CD4-positive, alpha-beta T cell (primary cell): Measurements from ENCODE around the gene PODXL. TPM values are rescaled to one million over a fixed set of nuclear protein-coding genes. Genes with fewer than 3 reads are reported as not detected.

Experiments
- ATAC-seq: fragments of 200-7000 bp; cut with Tn5 transposase; one replicate; pipeline ENCODE4 v1.10.0; 2022; ENCODE audit warnings: mild to moderate bottlenecking; ENCODE audit not compliant: poor library complexity
- CTCF ChIA-PET: fragments of 350-600 bp; sonication (Branson Sonifier 250); formaldehyde crosslinking; loops from one replicate; lab custom pipeline; 2021; ENCODE audit warnings: antibody characterized with exemption, inconsistent platforms; lab: Charles Lee
- POLR2A ChIA-PET: fragments of 350-600 bp; sonication (Branson Sonifier 250); formaldehyde crosslinking; loops from one replicate; lab custom pipeline; 2021; ENCODE audit warnings: antibody characterized with exemption, inconsistent platforms; lab: Charles Lee
- DNase-seq, 14 experiments: peaks; one replicate each; pipeline ENCODE4 v3.0.0-alpha.2; 2013 to 2020; ENCODE audit warnings: mixed read lengths in 2 of 14
- H3K27ac ChIP-seq, 2 donors: one replicate each; pipeline versions ENCODE4 v1.5.1 to v1.7.0; 2013; ENCODE audit warnings: low read length in 2 of 2, low read depth in 1 of 2, mild to moderate bottlenecking in 1 of 2
- H3K27me3 ChIP-seq, 2 experiments: 1 replicate in 1 of 2; 2 replicates in 1 of 2; pipeline versions ENCODE4 v1.6.1 to v1.7.0; 2013; ENCODE audit warnings: low read length in 2 of 2, control low read depth in 1 of 2, mild to moderate bottlenecking in 1 of 2, moderate library complexity in 1 of 2; ENCODE audit not compliant: insufficient read depth in 2 of 2, control insufficient read depth in 1 of 2
- H3K36me3 ChIP-seq: one replicate; pipeline ENCODE4 v1.6.1; 2013; ENCODE audit warnings: low read length, control low read depth; ENCODE audit not compliant: insufficient read depth
- H3K4me1 ChIP-seq: one replicate; pipeline ENCODE4 v1.6.1; 2013; ENCODE audit warnings: low read length, control low read depth; ENCODE audit not compliant: insufficient read depth
- H3K4me3 ChIP-seq: one replicate; pipeline ENCODE4 v1.5.1; 2013; ENCODE audit warnings: mild to moderate bottlenecking, low read length, moderate library complexity
- H3K9me3 ChIP-seq, 2 experiments: 1 replicate in 1 of 2; 2 replicates in 1 of 2; pipeline versions ENCODE4 v1.6.1 to v1.7.0; 2013; ENCODE audit warnings: low read length in 2 of 2, mild to moderate bottlenecking in 2 of 2, control low read depth in 1 of 2, moderate library complexity in 1 of 2; ENCODE audit not compliant: control insufficient read depth in 1 of 2, insufficient read depth in 1 of 2
- H3K27ac Mint-ChIP-seq: one replicate; pipeline ENCODE4 v1.8.0; 2020; ENCODE audit warnings: mixed read lengths
- H3K27me3 Mint-ChIP-seq: one replicate; pipeline ENCODE4 v1.8.0; 2021; ENCODE audit warnings: mixed read lengths
- H3K36me3 Mint-ChIP-seq: one replicate; pipeline ENCODE4 v1.8.0; 2021; ENCODE audit warnings: low read depth, mixed read lengths
- H3K4me1 Mint-ChIP-seq: one replicate; pipeline ENCODE4 v1.8.0; 2021; ENCODE audit warnings: low read depth, mixed read lengths
- H3K4me3 Mint-ChIP-seq: one replicate; pipeline ENCODE4 v1.8.0; 2020; ENCODE audit warnings: mild to moderate bottlenecking, mixed read lengths
- H3K9me3 Mint-ChIP-seq: one replicate; pipeline ENCODE4 v1.8.0; 2020; ENCODE audit warnings: mixed read lengths
- CTCF ChIP-seq: fragments of 200-600 bp; IDR thresholded peaks from one replicate; pipeline ENCODE4 v1.8.0; 2022; ENCODE audit warnings: antibody characterized with exemption, mild to moderate bottlenecking
- intact Hi-C, 2 experiments: fragments of 100-400 bp; cut with DNase I in 1 of 2; cut with micrococcal nuclease in 1 of 2; formaldehyde crosslinking; loops; one replicate each; pipeline versions ENCODE4 v1.15.1 to v1.9.0; 2023 to 2025; cut with DNase I, micrococcal nuclease
- total RNA-seq, 174 experiments: library from RNA in 2 of 174; stranded (reverse) in 2 of 174; gene quantifications; one replicate each; pipeline ENCODE4 v1.2.3 and lab custom pipeline; 2021 to 2026

The PODXL gene
- total RNA-seq, 2 experiments from 2014 or later: 0.16 to 0.47 TPM

GRCh38 chr7:131493081-131493480, 63.3 kb downstream of the PODXL start:
- no peak overlapping the region for H3K27ac Mint-ChIP-seq
- no peaks in the 10 kb centered on the region for H3K4me1 Mint-ChIP-seq
- no peaks in the 10 kb centered on the region for H3K27me3 ChIP-seq
- no peak overlapping the region for H3K4me3 Mint-ChIP-seq
- intact Hi-C loops: no loop called here
- TF ChIP-seq CTCF: no peak
- DNase-seq (no peak), ATAC-seq (no peak)
- H3K36me3 Mint-ChIP-seq: peaks cover 58% of the 10 kb centered on the region
- H3K4me1 ChIP-seq: no peaks in the 10 kb centered on the region
- H3K4me3 ChIP-seq: no peak overlapping the region
- POLR2A ChIA-PET: no interaction called here
- H3K9me3 ChIP-seq: no peaks in the 10 kb centered on the region
- H3K27me3 Mint-ChIP-seq: no peaks in the 10 kb centered on the region
- CTCF ChIA-PET: interaction anchor here (1.0 kb wide), 1 partner anchor 8 kb away, joined by 3 read pairs; no protein-coding TSS in a partner anchor
- no peaks in the 10 kb centered on the region for H3K9me3 Mint-ChIP-seq
- H3K36me3 ChIP-seq: peaks cover 18% of the 10 kb centered on the region
- H3K27ac ChIP-seq: no peak overlapping the region

GRCh38 chr7:131489881-131490280, 66.5 kb downstream of the PODXL start:
- TF ChIP-seq CTCF: no peak
- H3K4me1 Mint-ChIP-seq: no peaks in the 10 kb centered on the region
- intact Hi-C loops: no loop called here
- peaks cover 16% of the 10 kb centered on the region for H3K36me3 ChIP-seq
- H3K27ac Mint-ChIP-seq: no peak overlapping the region
- no peak overlapping the region for H3K4me3 Mint-ChIP-seq
- CTCF ChIA-PET: interaction anchor here (1.8 kb wide), 1 partner anchor 24 kb away, joined by 4 read pairs; no protein-coding TSS in a partner anchor
- no peak overlapping the region for H3K27ac ChIP-seq
- no peak for ATAC-seq
- no peak for DNase-seq
- POLR2A ChIA-PET: no interaction called here
- no peak overlapping the region for H3K4me3 ChIP-seq
- no peaks in the 10 kb centered on the region for H3K4me1 ChIP-seq
- H3K9me3 ChIP-seq: no peaks in the 10 kb centered on the region
- H3K9me3 Mint-ChIP-seq: no peaks in the 10 kb centered on the region
- H3K27me3 Mint-ChIP-seq: no peaks in the 10 kb centered on the region
- H3K27me3 ChIP-seq: no peaks in the 10 kb centered on the region
- H3K36me3 Mint-ChIP-seq: peaks cover 53% of the 10 kb centered on the region

- intact Hi-C loops: no loop called here
- DNase-seq: no peak
- H3K27ac ChIP-seq: no peak overlapping the region
- Mint-ChIP-seq H3K4me1 (no peaks in the 10 kb centered on the region), H3K9me3 (no peaks in the 10 kb centered on the region), H3K36me3 (peaks cover 58% of the 10 kb centered on the region), H3K4me3 (no peak overlapping the region), H3K27ac (no peak overlapping the region), H3K27me3 (no peaks in the 10 kb centered on the region)
- no peaks in the 10 kb centered on the region for H3K4me1 ChIP-seq
- ChIA-PET CTCF (interaction anchor here (1.8 kb wide), 1 partner anchor 25 kb away, joined by 4 read pairs; no protein-coding TSS in a partner anchor), POLR2A (no interaction called here)
- ATAC-seq: no peak
- H3K4me3 ChIP-seq: no peak overlapping the region
- TF ChIP-seq CTCF: no peak
- no peaks in the 10 kb centered on the region for H3K27me3 ChIP-seq
- H3K36me3 ChIP-seq: peaks cover 16% of the 10 kb centered on the region
- no peaks in the 10 kb centered on the region for H3K9me3 ChIP-seq
Observed at GRCh38 chr7:131489196-131489595, 67.2 kb downstream of the PODXL start.
